Mucosa of descending colon (tissue), 3 donors: Measurements from ENCODE around the gene FRRS1L. TPM values are rescaled to one million over a fixed set of nuclear protein-coding genes. Genes with fewer than 3 reads are reported as not detected.
A peak's percentile ranks its signal among the peaks of the same experiment; 100 is the strongest.

ENCODE experiments used
- ATAC-seq: fragments of 200-7000 bp; cut with Tn5 transposase; one replicate; pipeline ENCODE4 v1.9.1; 2020; ENCODE audit warnings: mild to moderate bottlenecking, moderate library complexity
- DNase-seq, 3 donors: peaks; one replicate each; pipeline ENCODE4 v3.0.0-alpha.2; 2020
- H3K36me3 ChIP-seq: fragments of 200-600 bp; one replicate; pipeline ENCODE4 v1.8.0; 2021; ENCODE audit warnings: low read depth, mild to moderate bottlenecking
- H3K4me1 ChIP-seq: fragments of 200-600 bp; one replicate; pipeline ENCODE4 v1.8.0; 2021; ENCODE audit warnings: low read depth, mild to moderate bottlenecking
- H3K4me3 ChIP-seq: fragments of 200-600 bp; one replicate; pipeline ENCODE4 v1.8.0; 2021; ENCODE audit warnings: mild to moderate bottlenecking
- H3K9me3 ChIP-seq: fragments of 200-600 bp; one replicate; pipeline ENCODE4 v1.8.0; 2021; ENCODE audit warnings: mild to moderate bottlenecking
- intact Hi-C, 2 donors: fragments of 100-400 bp; cut with DNase I in 1 of 2; cut with micrococcal nuclease in 1 of 2; formaldehyde crosslinking; loops; one replicate each; pipeline versions ENCODE4 v1.11.0 to v1.11.1; 2022; cut with DNase I, micrococcal nuclease
- total RNA-seq, 3 donors: library from RNA; stranded (reverse); fragmentation: NEBNext Ultra II Directional in 2 of 3; extraction: Animal tissue kit (Norgen Biotek cat#: 25700) in 2 of 3; gene quantifications; one replicate each; pipeline versions ENCODE4 v1.2.1 to v1.2.4, GENCODE V29; 2021 to 2023
- TF ChIP-seq, protein P1 (sequence below): fragments of 200-600 bp; IDR thresholded peaks from one replicate; pipeline ENCODE4 v1.8.0; 2022; ENCODE audit warnings: antibody characterized with exemption, mild to moderate bottlenecking
- donor health status: DM: no; HTN: no; CAD: no; lungs with moderate emphysema.
- donor health status: DM: no; HTN: no; CAD: no.
- donor health status: DM: no; HTN: yes; CAD: no.

FRRS1L gene
- total RNA-seq, 3 donors from 2014 or later, result 0.49 to 4.8 (median 0.96) TPM

DNA sequence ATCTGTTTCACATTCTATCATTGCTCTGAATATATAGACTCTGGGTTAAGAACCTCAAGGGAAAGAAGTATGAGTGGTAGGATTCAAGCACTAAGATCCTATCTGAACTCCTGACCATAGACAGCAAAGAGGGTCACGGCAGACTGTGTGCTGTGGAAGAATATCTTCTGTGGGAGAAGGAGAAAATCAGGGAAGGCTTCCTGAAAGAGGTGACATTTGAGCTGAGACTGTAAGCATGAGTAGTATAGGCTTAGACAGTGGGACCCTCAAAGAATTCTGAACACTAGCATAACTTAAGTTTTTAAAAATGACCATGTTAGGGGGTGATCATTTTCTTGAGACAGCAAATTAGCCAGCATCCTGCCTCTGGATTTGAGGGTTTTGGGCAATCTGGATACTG, 3.9 kb downstream of the FRRS1L start:
- no peak for ATAC-seq
- no peaks in the 10 kb centered on the region for H3K9me3 ChIP-seq
- H3K4me1 ChIP-seq, result no peaks in the 10 kb centered on the region
- no peak overlapping the region for H3K4me3 ChIP-seq
- TF ChIP-seq, protein P1, sequence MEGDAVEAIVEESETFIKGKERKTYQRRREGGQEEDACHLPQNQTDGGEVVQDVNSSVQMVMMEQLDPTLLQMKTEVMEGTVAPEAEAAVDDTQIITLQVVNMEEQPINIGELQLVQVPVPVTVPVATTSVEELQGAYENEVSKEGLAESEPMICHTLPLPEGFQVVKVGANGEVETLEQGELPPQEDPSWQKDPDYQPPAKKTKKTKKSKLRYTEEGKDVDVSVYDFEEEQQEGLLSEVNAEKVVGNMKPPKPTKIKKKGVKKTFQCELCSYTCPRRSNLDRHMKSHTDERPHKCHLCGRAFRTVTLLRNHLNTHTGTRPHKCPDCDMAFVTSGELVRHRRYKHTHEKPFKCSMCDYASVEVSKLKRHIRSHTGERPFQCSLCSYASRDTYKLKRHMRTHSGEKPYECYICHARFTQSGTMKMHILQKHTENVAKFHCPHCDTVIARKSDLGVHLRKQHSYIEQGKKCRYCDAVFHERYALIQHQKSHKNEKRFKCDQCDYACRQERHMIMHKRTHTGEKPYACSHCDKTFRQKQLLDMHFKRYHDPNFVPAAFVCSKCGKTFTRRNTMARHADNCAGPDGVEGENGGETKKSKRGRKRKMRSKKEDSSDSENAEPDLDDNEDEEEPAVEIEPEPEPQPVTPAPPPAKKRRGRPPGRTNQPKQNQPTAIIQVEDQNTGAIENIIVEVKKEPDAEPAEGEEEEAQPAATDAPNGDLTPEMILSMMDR, result no peak
- no peaks in the 10 kb centered on the region for H3K36me3 ChIP-seq
- no peak for DNase-seq
- intact Hi-C loops, result no loop called here

- Histone ChIP-seq H3K9me3 (no peaks in the 10 kb centered on the region), H3K36me3 (no peaks in the 10 kb centered on the region), H3K4me3 (no peak overlapping the region), H3K4me1 (no peaks in the 10 kb centered on the region)
- DNase-seq (no peak), ATAC-seq (peak; percentile 92)
- TF ChIP-seq, protein P1, result no peak
- intact Hi-C loops, result no loop called here
Measured at GRCh38 chr9:109162677-109163076, 4.4 kb downstream of the FRRS1L start.

DNA sequence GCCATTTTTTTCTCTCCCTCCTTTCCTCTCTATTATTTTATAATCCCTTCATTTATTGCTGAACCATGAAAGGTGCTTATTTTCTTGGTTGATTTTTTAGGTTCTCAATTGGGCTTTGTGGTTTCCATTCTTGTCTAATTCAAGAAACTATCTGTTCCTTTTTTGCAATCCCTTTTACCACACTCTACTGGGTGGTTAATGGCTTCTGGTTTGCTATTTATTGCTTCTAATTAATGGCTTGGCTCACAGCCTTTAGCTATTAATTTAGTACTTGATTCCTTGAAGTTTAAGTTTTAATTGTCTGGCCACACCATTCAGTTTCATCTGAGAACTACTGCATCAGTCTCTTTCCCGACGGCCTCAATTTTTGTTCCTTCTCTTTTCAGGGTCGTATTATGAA, 5.6 kb downstream of the FRRS1L start:
- no peaks in the 10 kb centered on the region for H3K4me1 ChIP-seq
- DNase-seq (no peak), ATAC-seq (no peak)
- H3K4me3 ChIP-seq, result no peak overlapping the region
- intact Hi-C loops, result no loop called here
- TF ChIP-seq, protein P1, result no peak
- no peaks in the 10 kb centered on the region for H3K36me3 ChIP-seq
- H3K9me3 ChIP-seq, result no peaks in the 10 kb centered on the region

DNA sequence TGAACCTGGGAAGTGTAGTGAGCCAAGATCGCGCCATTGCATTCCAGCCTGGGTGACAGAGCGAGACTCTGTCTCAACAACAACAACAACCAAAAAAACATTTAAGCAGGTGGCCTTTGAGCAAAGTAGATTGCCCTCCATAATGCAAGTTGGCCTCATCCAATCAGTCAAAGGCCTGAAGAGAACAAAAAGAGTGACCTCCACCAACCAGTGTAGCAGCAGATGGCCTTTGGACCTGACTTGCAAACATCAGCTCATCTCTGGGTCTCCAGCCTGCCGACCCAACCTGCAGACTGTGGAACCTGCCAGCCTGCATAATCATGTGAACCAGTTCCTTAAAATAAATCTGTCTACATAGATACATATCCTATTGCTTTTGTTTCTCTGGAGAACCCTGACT, 7.5 kb downstream of the FRRS1L start:
- DNase-seq (no peak), ATAC-seq (no peak)
- Histone ChIP-seq H3K9me3 (no peaks in the 10 kb centered on the region), H3K36me3 (no peaks in the 10 kb centered on the region), H3K4me1 (no peaks in the 10 kb centered on the region), H3K4me3 (no peak overlapping the region)
- intact Hi-C loops, result no loop called here
- TF ChIP-seq, protein P1, result no peak

DNA sequence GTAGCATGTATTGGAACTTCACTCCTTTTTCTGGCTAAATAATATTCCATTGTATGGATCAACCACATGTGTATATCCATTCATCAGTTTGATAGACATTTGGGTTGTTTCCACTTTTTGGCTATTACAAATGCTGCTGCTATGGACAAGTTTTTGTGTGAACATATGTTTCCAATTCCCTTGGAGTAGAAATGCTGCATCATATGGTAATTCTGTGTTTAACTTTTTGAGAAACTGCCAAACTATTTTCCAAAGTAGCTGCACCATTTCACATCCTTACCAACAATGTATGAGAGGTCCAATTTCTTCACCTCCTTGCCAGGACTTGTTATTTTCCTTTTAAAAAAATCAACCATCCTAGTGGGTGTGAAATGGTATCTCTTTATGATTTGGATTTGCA, 8.4 kb downstream of the FRRS1L start:
- no peaks in the 10 kb centered on the region for H3K9me3 ChIP-seq
- H3K4me1 ChIP-seq, result no peaks in the 10 kb centered on the region
- TF ChIP-seq, protein P1, result no peak
- ATAC-seq (no peak), DNase-seq (no peak)
- H3K36me3 ChIP-seq, result no peaks in the 10 kb centered on the region
- intact Hi-C loops, result no loop called here
- H3K4me3 ChIP-seq, result no peak overlapping the region

GRCh38 chr9:109156708-109157107, 10.3 kb downstream of the FRRS1L start:
- peaks cover 8% of the 10 kb centered on the region for H3K9me3 ChIP-seq
- H3K4me1 ChIP-seq, result no peaks in the 10 kb centered on the region
- TF ChIP-seq, protein P1, result no peak
- intact Hi-C loops, result no loop called here
- DNase-seq (no peak), ATAC-seq (no peak)
- H3K4me3 ChIP-seq, result no peak overlapping the region
- no peaks in the 10 kb centered on the region for H3K36me3 ChIP-seq
